GM15510 (cell line): ENCODE measurements around the gene C12orf54.

Experiments
- POLR2A ChIP-seq: IDR thresholded peaks from 3 replicates; pipeline ENCODE4 v1.6.1; 2011; ENCODE audit warnings: borderline replicate concordance; ENCODE audit not compliant: insufficient read length; ENCODE audit errors: extremely low read depth

C12orf54 gene

DNA sequence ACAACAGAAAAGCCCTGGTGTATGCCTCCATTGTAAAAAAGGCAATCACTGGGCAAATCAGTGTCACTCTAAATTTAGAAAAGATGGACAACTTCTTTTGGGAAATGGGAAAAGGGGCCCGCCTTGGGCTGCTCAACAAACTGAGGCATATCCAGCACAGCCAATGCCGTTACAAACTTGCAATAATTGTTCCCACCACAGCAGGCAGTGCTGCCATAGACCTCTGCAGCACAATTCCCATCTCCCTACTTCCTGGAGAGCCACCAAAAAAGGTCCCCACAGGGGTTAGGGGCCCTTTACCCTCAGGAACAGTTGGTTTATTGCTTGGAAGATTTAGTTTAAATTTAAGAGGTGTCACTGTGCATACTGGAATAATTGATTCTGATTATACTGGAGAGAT is 26.7 kb downstream of the C12orf54 start:
- no peak for TF ChIP-seq POLR2A

DNA sequence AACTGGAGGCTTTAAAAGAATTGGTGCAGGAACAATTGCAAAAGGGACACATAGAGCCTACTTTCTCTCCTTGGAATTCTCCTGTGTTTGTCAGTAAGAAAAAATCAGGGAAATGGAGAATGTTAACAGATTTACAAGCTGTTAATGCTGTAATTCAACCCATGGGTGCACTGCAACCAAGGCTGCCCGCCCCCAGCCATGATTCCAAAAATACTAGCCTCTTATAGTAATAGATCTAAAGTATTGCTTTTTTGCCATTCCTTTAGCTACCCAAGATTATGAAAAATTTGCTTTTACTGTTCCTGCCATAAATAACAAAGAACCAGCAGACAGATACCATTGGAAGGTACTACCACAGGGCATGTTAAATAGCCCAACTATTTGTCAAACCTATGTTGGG is 27.8 kb downstream of the C12orf54 start:
- no peak for TF ChIP-seq POLR2A

DNA sequence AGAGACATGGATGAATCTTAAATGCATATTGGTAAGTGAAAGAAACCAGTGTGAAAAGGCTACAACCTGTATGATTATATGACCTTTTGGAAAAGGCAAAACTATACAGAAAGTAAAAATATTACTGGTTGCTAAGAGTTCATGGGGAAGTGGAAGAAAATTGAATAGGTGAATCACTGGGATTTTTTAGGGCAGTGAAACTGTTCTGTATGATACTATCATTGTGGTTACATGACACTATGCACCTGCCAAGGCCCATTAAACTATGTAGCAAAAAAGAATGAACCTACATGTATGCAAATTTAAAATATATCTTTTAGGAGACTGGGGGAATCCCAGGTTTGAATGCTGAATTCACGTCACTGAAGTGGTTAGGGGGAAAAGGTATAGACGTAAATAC is 30.6 kb downstream of the C12orf54 start:
- no peak for TF ChIP-seq POLR2A

DNA sequence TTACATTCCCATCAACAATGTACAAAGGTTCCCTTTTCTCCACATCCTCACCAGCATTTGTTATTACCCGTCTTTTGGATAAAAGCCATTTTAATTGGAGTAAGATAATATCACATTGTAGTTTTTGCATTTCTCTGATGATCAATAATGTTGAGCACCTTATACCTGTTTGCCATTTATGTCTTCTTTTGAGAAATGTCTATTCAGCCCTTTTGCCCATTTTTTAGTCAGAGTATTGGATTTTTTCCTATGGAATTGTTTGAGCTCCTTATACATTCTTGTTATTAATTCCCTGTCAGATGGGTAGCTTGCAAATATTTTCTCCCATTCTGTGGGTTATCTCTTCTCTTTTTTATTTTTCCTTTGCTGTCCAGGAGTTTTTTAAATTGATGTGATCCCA is 32.4 kb downstream of the C12orf54 start:
- no peak for TF ChIP-seq POLR2A

DNA sequence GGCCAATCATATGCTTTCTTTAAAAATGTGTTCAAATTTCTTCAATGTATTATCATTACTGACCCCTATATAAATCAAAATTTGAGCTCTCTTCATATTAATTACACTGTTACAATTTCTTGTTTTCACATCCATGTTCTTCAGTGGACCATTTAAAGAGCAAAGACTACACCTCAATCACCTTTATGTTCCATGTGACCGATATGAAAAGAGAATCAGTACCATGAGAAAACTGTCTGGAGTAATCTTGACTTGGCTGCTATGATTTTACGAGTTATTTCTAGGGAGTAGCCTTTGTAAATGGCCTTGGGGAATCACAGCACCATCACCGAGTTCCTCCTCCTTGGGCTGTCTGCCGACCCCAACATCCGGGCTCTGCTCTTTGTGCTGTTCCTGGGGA is 43.0 kb downstream of the C12orf54 start, which contains the start of gene OR8S1:
Gene OR8S1 (plus strand): TSS at position 301 of the 400 bp plus-strand sequence. CDS start 0 bp downstream, at position 301.
- TF ChIP-seq POLR2A = no peak

DNA sequence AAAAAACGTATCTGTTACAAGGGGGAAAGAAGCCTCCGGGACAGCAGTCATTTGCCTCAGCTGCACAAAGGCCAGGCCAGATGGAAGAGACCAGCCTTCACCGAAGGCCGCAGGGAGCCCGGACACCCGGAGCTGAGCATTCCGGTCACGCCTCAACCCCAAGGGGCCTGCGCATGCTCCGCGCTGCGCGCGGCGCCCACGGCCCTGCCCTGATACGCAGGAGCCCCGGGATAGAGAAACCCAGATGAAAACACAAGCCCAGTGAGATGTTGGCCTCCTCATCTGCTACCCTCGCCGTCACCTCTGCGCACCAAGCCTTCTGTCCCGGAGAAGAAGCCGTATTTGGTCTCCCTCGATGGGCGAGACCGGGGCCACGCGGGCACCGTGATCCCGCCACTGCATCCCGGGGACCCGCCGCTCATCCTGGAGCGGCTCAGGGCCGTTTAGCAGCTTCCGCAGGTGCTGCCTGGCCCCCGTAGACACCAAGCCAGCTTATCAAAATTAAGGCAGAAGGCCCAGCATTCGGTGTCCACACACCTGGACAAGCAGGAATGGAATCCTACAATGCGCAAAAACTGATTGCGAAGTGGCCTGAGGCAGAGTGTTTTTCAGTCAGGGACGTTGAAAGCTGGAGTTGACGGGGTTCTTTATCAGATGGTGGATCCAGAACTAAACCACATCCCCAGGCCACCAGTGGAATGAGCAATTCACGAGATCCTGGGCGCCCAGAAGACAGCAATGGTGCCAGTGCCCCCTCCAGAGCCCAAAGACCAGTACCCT is 45.8 kb downstream of the C12orf54 start:
- no peak for TF ChIP-seq POLR2A

DNA sequence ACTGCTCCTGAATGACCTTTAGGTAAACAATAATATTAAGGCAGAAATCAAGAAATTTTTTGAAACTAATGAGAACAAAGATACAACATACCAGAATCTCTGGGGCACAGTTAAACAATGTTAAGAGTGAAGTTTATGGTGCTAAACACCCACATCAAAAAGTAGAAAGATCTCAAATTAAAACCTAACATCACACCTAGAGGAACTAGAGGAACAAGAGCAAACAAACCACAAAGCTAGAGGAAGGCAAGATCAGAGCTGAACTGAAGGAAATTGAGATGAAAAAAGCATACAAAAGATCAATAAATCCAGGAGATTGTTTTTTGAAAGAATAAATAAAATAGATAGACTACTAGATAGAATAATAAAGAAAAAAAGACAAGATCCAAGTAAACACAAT is 50.3 kb downstream of the C12orf54 start:
- TF ChIP-seq POLR2A = no peak

DNA sequence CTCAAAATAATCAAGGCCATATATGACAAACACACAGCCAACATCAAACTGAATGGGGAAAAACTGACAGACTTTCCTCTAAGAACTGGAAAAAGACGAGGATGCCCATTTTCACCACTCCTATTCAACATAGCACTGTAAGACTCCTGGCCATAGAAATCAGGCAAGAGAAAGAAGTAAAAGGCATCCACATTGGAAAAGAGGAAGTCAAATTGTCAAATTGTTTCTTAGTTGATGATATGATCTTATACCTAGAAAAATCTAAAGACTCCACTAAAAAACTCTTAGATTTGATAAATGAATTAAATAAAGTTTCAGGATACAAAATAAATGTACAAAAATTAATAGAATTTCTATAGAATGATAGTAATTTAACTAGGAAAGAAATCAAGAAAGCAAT is 54.3 kb downstream of the C12orf54 start:
- no peak for TF ChIP-seq POLR2A

DNA sequence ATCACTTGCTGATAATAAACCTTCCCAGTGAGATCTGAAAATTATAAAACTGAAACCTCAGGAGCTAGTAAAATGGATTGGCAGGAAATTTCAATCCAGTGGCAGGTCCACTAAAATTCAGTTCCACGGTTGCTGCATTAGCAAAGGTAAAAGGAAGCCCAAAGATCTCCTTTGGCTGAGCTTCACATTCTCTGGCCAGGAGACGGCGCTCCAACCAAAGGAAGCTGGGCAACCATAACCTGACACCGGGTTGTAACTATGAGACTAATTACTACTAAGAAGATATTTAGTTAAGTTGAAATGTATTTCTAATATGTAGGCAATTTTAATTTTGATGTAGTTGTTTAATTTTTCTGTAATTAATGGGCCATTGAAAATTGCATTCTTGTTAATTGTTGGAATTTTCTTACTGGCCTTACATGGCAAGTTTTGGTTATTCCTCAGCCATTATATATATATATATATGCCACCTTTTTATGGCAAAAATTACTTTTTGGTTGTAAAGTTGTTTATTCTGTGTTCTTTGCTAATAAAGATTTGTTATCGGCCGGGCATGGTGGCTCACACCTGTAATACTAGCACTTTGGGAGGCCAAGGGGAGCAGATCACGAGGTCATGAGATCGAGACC is 60.1 kb downstream of the C12orf54 start:
- TF ChIP-seq POLR2A = no peak

DNA sequence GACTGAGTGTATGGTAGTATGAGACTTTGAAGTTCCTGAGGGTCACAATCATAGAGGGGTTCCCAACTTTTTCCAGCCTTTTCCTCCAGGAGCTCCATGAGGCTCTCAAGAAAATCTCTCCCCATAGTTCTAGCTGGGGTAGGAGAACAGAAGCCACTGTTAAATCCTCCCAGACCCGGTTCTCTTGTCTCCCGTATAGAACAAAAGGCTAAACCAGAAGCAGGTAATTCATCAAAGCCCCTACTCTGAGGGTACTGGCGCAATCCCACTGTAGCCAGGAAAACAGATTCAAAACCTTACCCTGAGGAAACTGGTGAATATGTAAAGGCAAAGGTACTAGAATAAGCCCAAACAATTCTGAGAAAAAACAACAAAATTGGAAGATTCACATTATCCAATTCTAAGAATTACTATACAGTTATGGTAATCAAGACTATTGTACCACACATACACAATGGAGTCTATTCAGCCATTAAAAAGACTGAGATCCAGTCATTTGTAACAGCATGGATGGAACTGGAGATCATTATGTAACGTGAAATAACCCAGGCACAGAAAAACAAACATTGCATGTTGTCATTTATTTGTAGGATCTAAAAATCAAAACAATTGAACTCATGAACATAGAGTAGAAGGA is 63.7 kb downstream of the C12orf54 start:
- TF ChIP-seq POLR2A = no peak
